CD4-positive, alpha-beta T cell treated with Interleukin-21 for 1 hour (primary cell): Measurements from ENCODE around the gene ZNF83.

ENCODE experiments used
- DNase-seq: peaks from one replicate; pipeline ENCODE4 v3.0.0-alpha.2; 2020

ZNF83 gene

DNA sequence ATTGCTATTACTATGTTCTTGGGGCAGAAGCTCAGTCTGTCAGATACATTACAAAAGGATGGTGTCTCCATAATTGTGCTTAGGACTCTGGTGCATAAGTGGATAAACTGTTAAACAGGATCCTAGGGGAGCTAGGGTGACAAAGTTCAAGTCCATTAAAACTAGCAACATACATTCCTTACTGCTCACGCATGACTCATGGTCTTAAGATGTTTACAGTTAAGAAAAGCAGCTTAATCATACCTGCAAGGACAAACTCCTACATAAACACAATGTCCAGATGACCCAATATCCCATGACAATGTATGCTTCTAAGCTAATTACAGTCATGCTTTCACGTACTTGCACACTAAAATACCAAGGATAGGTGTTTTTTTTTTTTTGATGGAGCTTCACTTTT is 71.6 kb downstream of the ZNF83 start:
- DNase-seq = no peak

DNA sequence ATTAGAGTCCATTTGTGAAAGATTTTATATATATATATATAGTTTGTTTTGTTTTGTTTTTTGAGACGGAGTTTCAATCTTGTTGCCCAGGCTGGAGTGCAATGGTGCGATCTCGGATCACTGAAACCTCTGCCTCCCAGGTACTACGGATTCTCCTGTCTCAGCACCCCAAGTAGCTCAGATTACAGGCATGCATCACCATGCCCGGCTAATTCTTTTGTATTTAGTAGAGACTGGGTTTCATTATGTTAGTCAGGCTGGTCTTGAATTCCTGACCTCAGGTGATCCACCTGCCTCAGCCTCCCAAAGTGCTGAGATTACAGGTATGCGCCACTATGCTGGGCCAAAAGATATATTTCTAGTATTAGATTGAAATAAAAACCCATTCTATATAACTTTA is 72.0 kb downstream of the ZNF83 start:
- DNase-seq = no peak
